Neural cell (in vitro differentiated cells): ENCODE data around the gene TGFBR2. TPM values are rescaled to one million over a fixed set of nuclear protein-coding genes. Genes with fewer than 3 reads are reported as not detected.

ENCODE experiments used
- H2AFZ ChIP-seq: fragments of 200-600, 300-800 bp; sonication (generic), shearing (Covaris generic); 2 replicates; pipeline ENCODE4 v1.6.0; 2014; ENCODE audit warnings: low read depth, mild to moderate bottlenecking, antibody characterized with exemption, low read length, moderate library complexity
- H3F3A ChIP-seq: fragments of 200-600 bp; shearing (Covaris generic); 2 replicates; pipeline ENCODE4 v1.6.1; 2016; ENCODE audit warnings: mild to moderate bottlenecking, moderate library complexity, mixed read lengths, antibody characterized with exemption, low read length; ENCODE audit not compliant: insufficient read depth, poor library complexity, severe bottlenecking
- H3K27ac ChIP-seq: fragments of 200-600, 300-800 bp; sonication (generic), shearing (Covaris generic); 2 replicates; pipeline ENCODE4 v1.5.1; 2014; ENCODE audit warnings: mild to moderate bottlenecking, low read length, moderate library complexity
- H3K27me3 ChIP-seq: fragments of 300-800, 200-600 bp; sonication (generic), shearing (Covaris generic); 2 replicates; pipeline ENCODE4 v1.6.0; 2014; ENCODE audit warnings: mild to moderate bottlenecking, low read depth, low read length, moderate library complexity; ENCODE audit not compliant: insufficient read depth
- H3K36me3 ChIP-seq: fragments of 300-800, 200-600 bp; sonication (generic), shearing (Covaris generic); 2 replicates; pipeline ENCODE4 v1.5.1; 2014; ENCODE audit warnings: mild to moderate bottlenecking, antibody characterized with exemption, low read length, moderate library complexity; ENCODE audit not compliant: insufficient read depth
- H3K4me2 ChIP-seq: fragments of 300-800, 200-600 bp; sonication (generic), shearing (Covaris generic); 2 replicates; pipeline ENCODE4 v1.6.0; 2014; ENCODE audit warnings: mild to moderate bottlenecking, low read length
- H3K4me3 ChIP-seq: fragments of 300-800, 200-600 bp; sonication (generic), shearing (Covaris generic); 2 replicates; pipeline ENCODE4 v1.5.1; 2014; ENCODE audit warnings: mild to moderate bottlenecking, low read length, moderate library complexity
- H3K79me2 ChIP-seq: fragments of 200-600 bp; shearing (Covaris generic); replicated peaks from 2 replicates; pipeline ENCODE4 v1.6.0; 2014; ENCODE audit warnings: mild to moderate bottlenecking, low read length, moderate library complexity; ENCODE audit not compliant: insufficient read depth
- H3K9ac ChIP-seq: fragments of 300-800, 200-600 bp; sonication (generic), shearing (Covaris generic); 2 replicates; pipeline ENCODE4 v1.6.1; 2016; ENCODE audit warnings: mild to moderate bottlenecking, low read length, mixed read lengths
- H3K9me2 ChIP-seq: fragments of 200-600 bp; shearing (Covaris generic); 2 replicates; pipeline ENCODE4 v1.6.1; 2016; ENCODE audit warnings: mild to moderate bottlenecking, low read length, mixed read lengths; ENCODE audit not compliant: insufficient read depth
- H3K9me3 ChIP-seq: fragments of 200-600, 300-800 bp; sonication (generic), shearing (Covaris generic); 2 replicates; pipeline ENCODE4 v1.6.1; 2016; ENCODE audit warnings: mild to moderate bottlenecking, mixed run types, low read length, moderate library complexity, mixed read lengths
- H4K20me1 ChIP-seq: fragments of 200-600 bp; shearing (Covaris generic); 2 replicates; pipeline ENCODE4 v1.6.1; 2016; ENCODE audit warnings: mild to moderate bottlenecking, mixed run types; ENCODE audit not compliant: insufficient read depth
- EP300 ChIP-seq: fragments of 450-650 bp; conservative IDR thresholded peaks from 2 replicates; pipeline ENCODE4 v1.6.1; 2014; ENCODE audit warnings: antibody characterized with exemption, mild to moderate bottlenecking, moderate library complexity; ENCODE audit not compliant: poor library complexity, severe bottlenecking
- EZH2 ChIP-seq: fragments of 200-600, 300-800 bp; shearing (Covaris generic), sonication (generic); IDR thresholded peaks from 2 replicates; pipeline ENCODE4 v1.6.1; 2014; ENCODE audit warnings: antibody characterized with exemption, low read length, borderline replicate concordance, mild to moderate bottlenecking; ENCODE audit not compliant: insufficient read depth, poor library complexity, severe bottlenecking
- MXI1 ChIP-seq: fragments of 450-650 bp; conservative IDR thresholded peaks from 2 replicates; pipeline ENCODE4 v1.6.1; 2014; ENCODE audit warnings: antibody characterized with exemption, mild to moderate bottlenecking; ENCODE audit not compliant: poor library complexity, severe bottlenecking
- POLR2AphosphoS5 ChIP-seq: IDR thresholded peaks from 2 replicates; pipeline ENCODE4 v1.6.1; 2012
- RAD21 ChIP-seq: fragments of 450-650 bp; conservative IDR thresholded peaks from 2 replicates; pipeline ENCODE4 v1.6.1; 2014; ENCODE audit warnings: antibody characterized with exemption, mild to moderate bottlenecking, moderate library complexity
- SMC3 ChIP-seq: fragments of 450-650 bp; conservative IDR thresholded peaks from 2 replicates; pipeline ENCODE4 v1.6.1; 2014; ENCODE audit warnings: antibody characterized with exemption, mild to moderate bottlenecking, moderate library complexity; ENCODE audit not compliant: poor library complexity
- TAF1 ChIP-seq: IDR thresholded peaks from 2 replicates; pipeline ENCODE4 v1.6.1; 2012; ENCODE audit warnings: low read depth
- polyA plus RNA-seq: library from polyadenylated mRNA; depleted of rRNA; stranded (reverse); fragments of >200 nt; gene quantifications from 2 replicates; pipeline ENCODE4 v1.2.3, GENCODE V29; 2014
- TF ChIP-seq, protein P1 (sequence below): IDR thresholded peaks from 2 replicates; pipeline ENCODE4 v1.6.1; 2012; ENCODE audit warnings: borderline replicate concordance
- TF ChIP-seq, protein P2 (sequence below): fragments of 450-650 bp; IDR thresholded peaks from 2 replicates; pipeline ENCODE4 v1.5.1; 2014; ENCODE audit warnings: antibody characterized with exemption, mild to moderate bottlenecking, moderate library complexity; ENCODE audit not compliant: poor library complexity, severe bottlenecking

The TGFBR2 gene
- polyA plus RNA-seq, 1 donor from 2014 or later = not detected

DNA sequence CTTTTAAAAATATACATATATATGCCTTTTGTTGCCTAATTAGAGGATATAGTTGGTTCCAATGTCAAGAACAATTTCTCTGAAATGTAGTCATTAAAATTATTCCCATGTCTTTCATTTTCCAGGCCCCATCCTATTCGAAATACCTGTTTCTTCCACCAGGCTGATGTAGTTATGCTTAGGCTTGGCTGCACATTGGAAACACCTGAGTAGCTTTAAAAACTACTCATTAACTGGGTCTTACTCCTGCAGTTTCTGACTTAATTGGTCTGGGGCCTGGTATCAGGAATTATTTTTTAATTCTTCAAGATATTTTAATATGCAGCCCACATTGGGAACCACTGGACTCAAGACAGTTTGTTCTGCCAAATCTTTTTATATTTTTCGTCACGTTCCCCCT, 53.7 kb downstream of the TGFBR2 start:
- Histone ChIP-seq H3K4me3 (no peak overlapping the region), H4K20me1 (no peaks in the 10 kb centered on the region), H3K4me2 (no peak overlapping the region), H3K79me2 (no peaks in the 10 kb centered on the region), H3K27ac (no peak overlapping the region), H3K9me2 (peaks cover 4% of the 10 kb centered on the region), H3K27me3 (peaks cover 7% of the 10 kb centered on the region), H3K9me3 (no peaks in the 10 kb centered on the region), H2AFZ (no peak overlapping the region), H3K9ac (no peak overlapping the region), H3F3A (no peaks in the 10 kb centered on the region), H3K36me3 (no peaks in the 10 kb centered on the region)
- TF ChIP-seq SMC3 (no peak), MXI1 (no peak), TAF1 (no peak), EZH2 (no peak), RAD21 (no peak)
- TF ChIP-seq, protein P1, sequence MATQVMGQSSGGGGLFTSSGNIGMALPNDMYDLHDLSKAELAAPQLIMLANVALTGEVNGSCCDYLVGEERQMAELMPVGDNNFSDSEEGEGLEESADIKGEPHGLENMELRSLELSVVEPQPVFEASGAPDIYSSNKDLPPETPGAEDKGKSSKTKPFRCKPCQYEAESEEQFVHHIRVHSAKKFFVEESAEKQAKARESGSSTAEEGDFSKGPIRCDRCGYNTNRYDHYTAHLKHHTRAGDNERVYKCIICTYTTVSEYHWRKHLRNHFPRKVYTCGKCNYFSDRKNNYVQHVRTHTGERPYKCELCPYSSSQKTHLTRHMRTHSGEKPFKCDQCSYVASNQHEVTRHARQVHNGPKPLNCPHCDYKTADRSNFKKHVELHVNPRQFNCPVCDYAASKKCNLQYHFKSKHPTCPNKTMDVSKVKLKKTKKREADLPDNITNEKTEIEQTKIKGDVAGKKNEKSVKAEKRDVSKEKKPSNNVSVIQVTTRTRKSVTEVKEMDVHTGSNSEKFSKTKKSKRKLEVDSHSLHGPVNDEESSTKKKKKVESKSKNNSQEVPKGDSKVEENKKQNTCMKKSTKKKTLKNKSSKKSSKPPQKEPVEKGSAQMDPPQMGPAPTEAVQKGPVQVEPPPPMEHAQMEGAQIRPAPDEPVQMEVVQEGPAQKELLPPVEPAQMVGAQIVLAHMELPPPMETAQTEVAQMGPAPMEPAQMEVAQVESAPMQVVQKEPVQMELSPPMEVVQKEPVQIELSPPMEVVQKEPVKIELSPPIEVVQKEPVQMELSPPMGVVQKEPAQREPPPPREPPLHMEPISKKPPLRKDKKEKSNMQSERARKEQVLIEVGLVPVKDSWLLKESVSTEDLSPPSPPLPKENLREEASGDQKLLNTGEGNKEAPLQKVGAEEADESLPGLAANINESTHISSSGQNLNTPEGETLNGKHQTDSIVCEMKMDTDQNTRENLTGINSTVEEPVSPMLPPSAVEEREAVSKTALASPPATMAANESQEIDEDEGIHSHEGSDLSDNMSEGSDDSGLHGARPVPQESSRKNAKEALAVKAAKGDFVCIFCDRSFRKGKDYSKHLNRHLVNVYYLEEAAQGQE = no peak

DNA sequence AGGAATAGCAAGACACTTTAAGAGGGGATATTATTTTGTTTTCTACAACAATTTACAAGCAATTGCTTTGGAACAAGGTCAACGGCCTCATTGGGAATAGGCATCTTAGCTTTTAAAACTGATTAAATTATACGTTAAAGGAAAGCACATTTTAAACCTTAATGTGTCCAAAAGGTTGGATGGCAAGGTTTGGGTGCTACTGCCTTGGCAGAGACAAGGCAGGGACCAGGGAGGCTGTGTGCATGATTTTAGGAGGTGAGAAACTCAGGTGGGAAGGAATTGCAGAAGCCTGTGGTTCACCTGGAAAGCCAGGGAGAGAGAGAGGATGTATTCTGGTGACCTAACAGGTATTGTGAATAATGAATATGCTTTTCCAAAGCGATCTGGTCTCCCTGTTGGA, 54.3 kb downstream of the TGFBR2 start:
- H3K79me2 ChIP-seq = no peaks in the 10 kb centered on the region
- TF ChIP-seq SMC3 (no peak), TAF1 (no peak), MXI1 (no peak), POLR2AphosphoS5 (no peak), RAD21 (no peak), EZH2 (no peak), EP300 (no peak)
- TF ChIP-seq, protein P1 = no peak
- TF ChIP-seq, protein P2, sequence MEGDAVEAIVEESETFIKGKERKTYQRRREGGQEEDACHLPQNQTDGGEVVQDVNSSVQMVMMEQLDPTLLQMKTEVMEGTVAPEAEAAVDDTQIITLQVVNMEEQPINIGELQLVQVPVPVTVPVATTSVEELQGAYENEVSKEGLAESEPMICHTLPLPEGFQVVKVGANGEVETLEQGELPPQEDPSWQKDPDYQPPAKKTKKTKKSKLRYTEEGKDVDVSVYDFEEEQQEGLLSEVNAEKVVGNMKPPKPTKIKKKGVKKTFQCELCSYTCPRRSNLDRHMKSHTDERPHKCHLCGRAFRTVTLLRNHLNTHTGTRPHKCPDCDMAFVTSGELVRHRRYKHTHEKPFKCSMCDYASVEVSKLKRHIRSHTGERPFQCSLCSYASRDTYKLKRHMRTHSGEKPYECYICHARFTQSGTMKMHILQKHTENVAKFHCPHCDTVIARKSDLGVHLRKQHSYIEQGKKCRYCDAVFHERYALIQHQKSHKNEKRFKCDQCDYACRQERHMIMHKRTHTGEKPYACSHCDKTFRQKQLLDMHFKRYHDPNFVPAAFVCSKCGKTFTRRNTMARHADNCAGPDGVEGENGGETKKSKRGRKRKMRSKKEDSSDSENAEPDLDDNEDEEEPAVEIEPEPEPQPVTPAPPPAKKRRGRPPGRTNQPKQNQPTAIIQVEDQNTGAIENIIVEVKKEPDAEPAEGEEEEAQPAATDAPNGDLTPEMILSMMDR = no peak
- H3K27ac ChIP-seq = no peak overlapping the region
- no peak overlapping the region for H2AFZ ChIP-seq
- H4K20me1 ChIP-seq = no peaks in the 10 kb centered on the region
- H3K9me3 ChIP-seq = no peaks in the 10 kb centered on the region
- peaks cover 7% of the 10 kb centered on the region for H3K27me3 ChIP-seq
- peaks cover 4% of the 10 kb centered on the region for H3K9me2 ChIP-seq
- no peak overlapping the region for H3K4me2 ChIP-seq
- H3F3A ChIP-seq = no peaks in the 10 kb centered on the region
- no peak overlapping the region for H3K9ac ChIP-seq
- H3K36me3 ChIP-seq = no peaks in the 10 kb centered on the region
- no peak overlapping the region for H3K4me3 ChIP-seq
